ENCODE results near the gene IL26. TPM values are rescaled to one million over a fixed set of nuclear protein-coding genes. Genes with fewer than 3 reads are reported as not detected.

Gene IL26, protein sequence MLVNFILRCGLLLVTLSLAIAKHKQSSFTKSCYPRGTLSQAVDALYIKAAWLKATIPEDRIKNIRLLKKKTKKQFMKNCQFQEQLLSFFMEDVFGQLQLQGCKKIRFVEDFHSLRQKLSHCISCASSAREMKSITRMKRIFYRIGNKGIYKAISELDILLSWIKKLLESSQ
- total RNA-seq: not detected in 2 replicates

GRCh38 chr12:68225576-68226476 is at the start of gene IL26:
Gene IL26 (minus strand): TSS chr12:68225810. CDS start chr12:68225756, 54 bp downstream.

DNA sequence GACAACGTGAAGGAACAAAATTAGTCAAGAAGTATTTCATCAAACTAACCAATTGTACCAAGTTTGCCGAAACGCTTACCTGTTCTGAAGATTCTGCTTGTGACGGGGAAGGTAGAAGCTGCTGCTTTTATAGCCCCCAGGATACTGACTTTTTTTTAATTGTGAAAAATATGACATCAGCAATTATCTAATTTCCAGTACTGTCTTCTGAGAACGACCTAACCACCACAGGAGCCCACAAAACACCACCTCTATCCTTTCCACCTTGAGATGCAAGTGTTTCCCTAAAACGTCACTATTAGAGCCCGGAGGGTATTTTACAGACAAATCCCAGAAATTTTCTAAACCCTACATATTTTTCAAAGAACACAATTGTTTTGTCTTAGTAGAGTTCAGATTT is 27.9 kb upstream of the IL26 start, which contains the start of gene IL22:
Gene IL22 (minus strand): TSS at position 101 of the 400 bp plus-strand sequence. CDS start 156 bp downstream, outside the sequence.

GRCh38 chr12:68159681-68160304 is 65.8 kb downstream of the IL26 start, which contains the start of gene IFNG:
Gene IFNG (minus strand): TSS chr12:68159740. CDS start chr12:68159615, 125 bp downstream.

Other genes with a start within 250 kb of the IL26 start
- not detected in 2 replicates for gene IFNG-AS1, start 236.4 kb downstream of the IL26 start, total RNA-seq
- not detected in 2 replicates for gene IFNG, start 66.1 kb downstream of the IL26 start, total RNA-seq
- not detected in 2 replicates for gene IL22, start 27.8 kb upstream of the IL26 start, total RNA-seq
- 21.6 and 22.4 TPM in 2 replicates for gene MDM1, start 106.6 kb upstream of the IL26 start, total RNA-seq

Data from uterine smooth muscle cell (primary cell).